HG02840 (cell line): ENCODE data around the gene TRAF2.

Experiments used
- ATAC-seq: cut with Tn5 transposase; IDR thresholded peaks from one replicate; pipeline ENCODE4 v1.9.1; 2021; ENCODE audit warnings: mild to moderate bottlenecking, moderate library complexity, moderate number of reproducible peaks; ENCODE audit not compliant: unreplicated experiment, low FRiP score

Gene TRAF2

DNA sequence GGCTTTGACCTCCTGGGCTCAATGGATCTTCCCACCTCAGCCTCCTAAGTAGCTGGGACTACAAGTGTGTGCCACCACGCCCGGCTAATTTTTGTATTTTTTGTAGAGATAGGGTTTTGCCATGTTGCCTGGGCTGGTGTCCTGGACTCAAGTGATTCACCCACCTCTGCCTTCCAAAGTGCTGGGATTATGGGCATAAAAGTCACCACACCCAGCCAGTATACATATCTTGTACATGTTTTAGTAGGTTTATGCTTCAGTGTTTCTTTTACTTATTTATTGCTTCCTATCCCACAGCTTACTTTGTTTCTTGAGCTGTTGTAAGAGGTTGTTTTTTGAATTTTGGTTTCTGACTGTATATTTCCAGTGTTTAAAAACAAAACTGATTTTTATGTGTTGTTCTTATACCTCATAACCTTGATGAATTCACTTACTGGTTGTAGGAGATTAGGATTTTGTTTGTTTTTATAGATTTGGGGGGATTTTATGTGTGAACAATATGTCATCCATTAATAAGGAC is 45.4 kb downstream of the TRAF2 start:
- ATAC-seq, result no peak

DNA sequence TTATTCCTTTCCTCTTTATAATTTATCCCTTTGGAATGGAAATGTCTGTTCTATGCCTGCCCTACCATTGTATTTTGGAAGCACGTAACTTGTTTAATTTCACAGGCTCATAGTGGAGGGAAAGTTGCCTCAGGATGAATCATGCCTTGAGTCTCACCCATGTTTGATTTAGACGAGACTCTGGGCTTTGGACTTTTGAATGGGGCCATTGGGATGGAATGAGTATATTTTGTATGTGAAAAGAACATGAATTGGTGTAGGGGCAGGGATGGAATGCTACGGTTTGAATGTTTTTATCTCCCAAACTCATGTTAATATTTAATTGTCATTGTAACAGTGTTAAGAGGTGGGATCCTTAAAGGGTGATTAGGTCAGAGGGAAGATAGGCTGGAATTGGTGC is 48.0 kb downstream of the TRAF2 start:
- ATAC-seq, result no peak

DNA sequence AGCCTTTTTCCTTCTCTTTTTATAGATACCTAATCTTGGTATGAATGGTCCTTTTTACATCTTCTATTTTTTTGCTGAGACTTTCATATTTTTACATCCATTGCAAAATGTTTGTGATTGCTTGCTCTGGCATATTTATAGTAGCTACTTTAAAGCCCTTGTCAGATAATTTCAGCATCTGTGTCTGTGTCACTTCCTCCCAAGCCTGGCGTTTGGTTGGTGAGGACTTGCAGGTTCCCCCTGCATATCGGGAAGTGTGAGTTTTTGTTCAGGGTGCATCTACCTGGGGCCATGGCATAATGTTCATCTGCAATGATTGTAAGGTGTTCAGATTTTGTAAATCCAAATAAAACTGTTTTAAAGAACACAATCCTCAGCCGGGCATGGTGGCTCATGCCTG is 49.3 kb downstream of the TRAF2 start:
- ATAC-seq, result no peak

DNA sequence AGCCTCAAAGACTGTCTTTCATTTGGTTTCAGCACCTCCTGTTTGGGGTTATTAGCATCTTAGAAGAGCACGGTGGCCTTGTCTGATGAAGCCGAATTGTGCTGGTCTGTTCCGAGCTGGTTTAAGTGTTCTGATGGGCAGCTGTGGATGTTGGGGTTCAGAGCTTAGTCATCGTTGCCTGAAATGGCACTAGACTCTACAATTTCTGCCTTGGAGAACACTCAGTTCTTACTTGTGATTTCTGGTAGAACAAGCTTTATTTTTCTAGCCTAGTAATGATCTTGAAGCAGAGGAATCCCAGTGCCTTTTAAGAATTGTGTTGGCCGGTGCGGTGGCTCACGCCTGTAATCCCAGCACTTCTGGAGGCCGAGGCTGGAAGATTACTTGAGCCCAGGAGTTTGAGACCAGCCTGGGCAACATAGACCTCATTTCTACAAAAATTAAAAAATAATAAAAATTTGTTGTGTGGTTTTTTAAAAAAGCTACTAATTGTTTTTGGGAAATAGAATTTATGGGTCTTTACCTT is 50.4 kb downstream of the TRAF2 start:
- ATAC-seq, result no peak

DNA sequence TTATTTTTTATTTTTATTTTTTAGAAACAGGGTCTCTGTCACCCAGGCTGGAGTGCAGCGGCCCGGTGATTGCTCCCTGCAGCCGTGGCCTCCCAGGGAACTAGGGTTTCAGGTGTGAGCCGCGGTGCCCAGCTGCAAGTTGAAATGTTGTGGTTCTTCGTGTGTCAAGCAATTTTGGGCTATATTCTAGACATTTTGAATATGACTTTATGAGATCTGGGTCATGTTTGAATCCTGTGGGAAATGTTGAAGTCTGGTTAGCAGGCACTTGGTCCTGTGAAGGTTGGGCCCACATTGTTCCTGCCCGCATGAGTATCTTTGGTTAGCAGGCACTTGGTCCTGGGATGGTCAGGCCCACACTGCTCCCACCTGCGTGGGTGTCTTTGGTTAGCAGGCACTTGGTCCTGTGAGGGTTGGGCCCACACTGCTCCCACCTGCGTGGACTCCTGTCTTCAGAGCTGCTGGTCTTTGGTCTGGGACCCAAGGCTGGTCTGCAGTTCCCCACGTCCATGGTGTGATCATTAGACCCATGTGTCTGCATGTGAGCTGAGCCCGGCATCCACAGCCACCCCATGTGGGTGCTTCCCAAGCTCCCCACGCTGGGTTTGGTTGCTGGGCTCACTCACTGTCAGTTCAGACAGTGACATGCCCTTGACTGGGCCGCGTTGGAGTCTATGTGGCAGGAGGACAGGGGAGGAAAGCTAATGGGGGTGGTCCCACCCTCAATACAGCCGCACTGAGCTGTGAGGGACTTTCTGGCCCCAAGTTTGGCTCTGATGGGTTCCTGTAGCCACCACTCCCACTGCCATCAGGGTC is 51.1 kb downstream of the TRAF2 start:
- no peak for ATAC-seq

DNA sequence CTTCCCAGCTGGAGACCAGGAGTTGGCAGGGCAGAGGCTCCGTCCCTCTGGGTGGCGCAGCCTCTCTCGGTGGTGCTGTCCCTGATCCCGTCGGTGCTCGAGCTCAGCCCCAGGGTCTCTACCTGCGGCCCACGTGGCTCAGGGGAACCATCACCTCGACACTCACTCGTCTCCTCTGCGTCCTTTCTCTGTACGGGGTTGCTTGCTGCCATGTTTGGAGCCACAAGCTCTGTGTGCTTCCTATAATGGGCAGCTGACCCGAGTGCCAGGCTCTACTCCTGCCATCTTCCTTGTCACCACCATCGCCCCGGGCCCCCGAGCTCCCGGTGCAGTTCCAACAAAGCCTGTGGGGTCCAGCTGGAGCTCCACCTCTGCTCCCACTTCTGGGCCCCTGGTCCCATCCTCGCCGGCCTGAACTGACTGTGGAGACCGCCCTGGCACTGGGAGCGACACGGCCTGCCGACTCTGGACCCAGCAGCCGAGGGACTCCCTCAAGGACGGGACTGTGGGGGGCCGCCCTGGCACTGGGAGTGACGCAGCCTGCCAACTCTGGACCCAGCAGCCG is 53.2 kb downstream of the TRAF2 start:
- no peak for ATAC-seq

DNA sequence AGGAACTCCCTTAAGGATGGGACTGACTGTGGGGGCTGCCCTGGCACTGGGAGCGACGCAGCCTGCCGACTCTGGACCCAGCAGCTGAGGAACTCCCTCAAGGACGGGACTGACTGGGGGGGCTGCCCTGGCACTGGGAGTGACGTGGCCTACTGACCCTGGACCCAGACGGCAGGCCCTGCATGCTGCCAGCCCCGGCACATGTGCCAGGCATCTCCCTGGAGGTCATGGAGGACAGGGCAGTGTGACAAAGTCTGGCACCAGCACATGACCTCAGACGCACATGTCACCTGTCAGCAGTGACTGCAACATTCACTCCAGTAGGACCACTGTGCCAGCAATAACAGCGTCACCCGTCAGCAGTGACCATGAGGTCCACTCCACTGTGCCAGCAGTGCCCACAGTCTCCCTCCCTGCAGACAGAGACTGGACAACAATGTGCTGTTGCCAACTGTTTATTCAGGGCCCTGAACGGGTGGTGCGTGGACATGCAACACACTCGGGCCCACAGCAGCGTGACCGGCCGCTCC is 53.7 kb downstream of the TRAF2 start:
- no peak for ATAC-seq

DNA sequence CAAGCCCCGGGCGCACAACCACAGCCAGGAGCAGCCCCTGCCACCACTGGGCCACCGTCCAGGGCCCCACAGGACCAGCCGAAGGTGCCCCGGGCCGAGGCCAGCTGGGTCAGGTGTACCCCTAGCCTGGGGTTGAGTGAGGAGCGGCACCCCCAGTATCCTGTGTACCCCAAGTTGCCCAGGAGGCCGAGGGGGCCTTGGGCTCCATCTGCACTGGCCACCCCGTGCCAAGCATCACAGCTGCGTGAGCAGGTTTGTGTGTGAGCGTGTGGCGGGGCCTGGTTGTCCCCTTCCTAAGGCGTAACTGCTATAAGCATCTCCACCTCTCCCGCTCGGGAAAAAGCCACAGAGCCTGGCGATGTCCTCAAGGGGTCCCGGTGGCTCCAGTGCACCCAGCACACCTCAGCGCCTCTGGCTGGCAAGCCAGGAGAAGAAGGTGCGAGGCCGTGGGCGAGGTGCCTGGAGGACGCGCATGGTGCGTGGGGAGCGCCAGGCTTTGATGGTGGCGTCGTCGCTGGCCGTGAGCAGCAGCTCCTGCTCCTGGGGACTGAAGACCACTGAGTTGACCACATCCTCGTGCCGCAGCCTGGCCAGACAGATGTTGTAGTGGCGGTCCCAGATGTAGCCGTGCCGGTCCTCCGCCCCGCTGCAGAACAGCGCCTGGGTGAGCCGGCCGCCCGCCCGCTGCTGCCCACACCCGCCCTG is 54.4 kb downstream of the TRAF2 start:
- no peak for ATAC-seq

DNA sequence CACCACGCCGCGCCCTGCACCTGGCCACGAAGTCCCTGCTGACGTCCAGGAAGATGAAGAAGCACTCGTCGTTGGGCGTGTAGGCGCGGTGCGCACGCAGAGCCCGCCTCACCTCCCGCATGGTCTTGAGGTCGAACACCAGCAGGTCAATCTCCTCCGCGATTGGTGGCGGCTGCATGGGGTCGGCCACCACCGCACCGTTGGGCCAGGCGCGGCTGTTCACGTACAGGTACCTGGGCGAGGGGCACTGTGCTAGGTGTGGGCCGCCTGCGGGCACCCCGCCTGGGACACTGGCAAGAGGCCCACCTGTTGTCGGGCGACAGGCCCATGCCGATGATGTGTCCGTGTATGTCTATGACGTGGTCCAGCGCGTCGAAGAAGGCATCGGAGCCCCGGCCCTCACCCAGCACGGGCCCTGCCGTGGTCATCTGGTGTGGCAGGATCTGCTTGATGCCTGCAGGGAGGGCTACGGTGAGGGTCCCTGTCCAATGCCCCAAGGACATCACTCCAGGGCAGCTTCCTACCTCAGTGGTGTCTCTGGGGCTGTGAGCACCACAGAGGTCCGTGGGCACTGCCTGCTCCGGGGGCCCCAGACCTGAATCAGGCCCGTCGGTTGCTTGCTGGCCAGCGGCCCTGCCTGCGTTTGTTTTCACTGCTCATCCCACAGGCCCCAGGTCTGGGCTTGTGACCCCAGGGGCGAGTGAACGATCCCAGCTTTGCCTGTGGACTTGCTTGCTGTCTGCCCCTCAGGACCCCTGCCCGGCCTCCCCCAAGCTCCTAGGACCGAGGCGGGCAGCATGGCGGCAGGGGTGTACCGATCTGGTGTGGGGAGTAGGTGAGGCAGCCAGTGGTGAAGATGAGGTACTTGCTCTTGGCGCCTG is 55.2 kb downstream of the TRAF2 start:
- ATAC-seq, result no peak

DNA sequence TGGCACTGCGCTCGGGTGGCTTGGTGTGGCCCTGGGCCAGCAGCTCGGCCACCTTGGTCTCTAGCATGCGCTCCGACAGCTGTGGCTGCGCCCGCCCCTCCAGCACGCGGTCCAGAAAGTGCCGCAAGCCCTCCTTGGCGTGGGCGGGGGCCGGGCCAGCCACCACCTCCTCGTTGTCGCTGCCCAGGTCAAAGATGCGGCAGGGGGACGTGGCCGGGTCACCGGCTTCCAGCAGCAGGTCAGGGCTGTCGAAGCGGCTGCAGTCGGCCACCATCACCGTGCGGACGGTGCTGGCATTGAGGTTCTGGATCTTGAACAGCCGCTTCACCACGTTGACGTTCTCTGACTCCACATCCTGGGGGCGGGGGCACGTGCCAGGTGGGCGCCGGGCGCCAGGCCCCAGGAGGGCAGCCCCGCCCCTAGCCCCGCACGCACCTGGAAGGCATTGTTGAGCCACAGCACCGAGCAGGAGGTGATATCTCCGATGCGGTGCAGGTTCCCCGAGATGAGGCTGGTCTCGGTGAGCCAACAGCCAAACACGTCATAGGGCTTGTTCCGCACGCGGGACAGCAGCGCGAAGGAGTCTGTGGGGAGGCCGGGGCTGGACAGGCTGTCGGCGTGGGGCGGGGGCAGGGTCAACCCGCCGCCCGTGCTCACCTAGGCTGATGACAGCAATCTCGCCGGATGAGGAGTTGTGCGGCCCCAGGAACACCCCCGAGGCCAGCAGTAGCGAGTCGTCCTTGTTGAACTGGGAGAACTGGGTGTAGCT is 56.0 kb downstream of the TRAF2 start:
- ATAC-seq, result no peak

DNA sequence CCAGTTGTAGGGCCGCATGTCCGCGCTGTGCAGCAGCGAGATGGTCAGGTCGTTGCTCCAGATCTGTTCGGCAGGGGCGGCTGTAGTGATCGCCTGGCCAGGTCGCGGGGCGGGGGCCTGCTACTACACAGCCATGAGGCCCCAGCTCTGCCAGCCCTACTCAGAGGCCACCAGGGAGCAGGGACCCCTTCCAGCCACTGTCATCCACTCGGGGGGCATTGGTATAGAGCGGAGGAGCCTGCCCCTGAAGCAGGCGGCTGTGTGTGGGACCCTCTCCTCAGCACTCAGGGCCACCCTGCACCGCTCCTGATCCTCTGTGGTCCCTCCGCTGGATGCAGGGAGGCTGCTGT is 56.5 kb downstream of the TRAF2 start:
- no peak for ATAC-seq

DNA sequence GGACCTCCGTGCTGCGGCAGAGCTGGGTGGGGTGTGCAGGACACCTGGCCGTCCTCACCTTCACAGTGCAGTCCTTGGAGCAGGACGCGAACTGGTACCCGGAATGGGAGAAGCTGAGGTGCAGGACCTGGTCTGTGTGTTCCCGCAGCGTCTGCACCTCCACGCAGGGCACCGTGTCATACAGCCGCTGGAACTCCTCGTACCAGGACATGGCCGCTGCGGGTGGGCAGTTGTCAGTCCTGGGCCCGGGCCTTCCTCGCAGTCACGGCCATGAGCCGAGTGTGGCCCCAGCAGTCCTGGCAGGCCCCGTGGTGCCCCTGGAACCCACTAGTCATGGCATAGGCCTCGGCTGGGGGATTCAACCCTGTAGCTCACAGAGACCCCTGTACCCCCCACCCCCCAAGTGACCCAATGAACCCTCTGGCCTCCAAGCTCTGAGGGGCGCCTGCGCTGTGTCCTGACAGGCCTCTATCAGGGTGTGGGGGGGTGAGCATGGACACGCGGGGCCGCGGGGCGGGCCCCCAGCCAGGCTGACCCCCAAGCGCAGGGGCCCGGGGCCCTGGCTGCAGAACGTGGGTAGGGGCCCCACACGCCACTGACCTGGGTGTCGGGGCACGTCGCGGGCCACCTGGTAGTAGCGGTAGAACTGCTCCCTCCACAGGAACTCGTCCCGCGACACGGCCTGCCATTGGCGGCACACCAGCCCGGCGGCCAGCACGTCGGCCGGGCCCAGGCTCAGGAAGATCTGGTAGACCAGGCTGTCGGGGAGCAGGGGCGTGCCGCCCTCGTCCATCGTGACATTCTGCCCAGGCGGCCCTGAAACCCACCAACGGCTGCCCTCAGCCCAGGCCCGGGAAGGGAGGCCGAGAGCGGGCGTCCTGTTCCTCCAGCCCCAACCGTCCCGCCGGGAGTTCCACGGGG is 57.2 kb downstream of the TRAF2 start:
- peak; percentile 4 for ATAC-seq

DNA sequence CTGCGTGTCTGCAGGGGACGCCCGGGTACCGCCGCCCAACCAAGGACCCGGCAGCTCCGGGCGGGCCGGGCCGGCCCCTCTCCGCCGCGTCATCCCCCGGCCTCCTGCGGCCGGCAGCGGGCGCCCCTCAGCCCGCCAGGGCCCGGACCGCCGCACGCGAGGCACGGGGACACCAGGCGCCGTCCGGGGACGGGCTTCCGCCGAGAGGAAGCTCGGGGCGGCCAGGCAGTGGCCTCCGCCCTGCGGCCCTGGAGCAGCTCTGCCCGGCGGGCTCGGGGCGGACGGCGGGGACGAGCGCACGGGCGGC is 57.8 kb downstream of the TRAF2 start:
- no peak for ATAC-seq

DNA sequence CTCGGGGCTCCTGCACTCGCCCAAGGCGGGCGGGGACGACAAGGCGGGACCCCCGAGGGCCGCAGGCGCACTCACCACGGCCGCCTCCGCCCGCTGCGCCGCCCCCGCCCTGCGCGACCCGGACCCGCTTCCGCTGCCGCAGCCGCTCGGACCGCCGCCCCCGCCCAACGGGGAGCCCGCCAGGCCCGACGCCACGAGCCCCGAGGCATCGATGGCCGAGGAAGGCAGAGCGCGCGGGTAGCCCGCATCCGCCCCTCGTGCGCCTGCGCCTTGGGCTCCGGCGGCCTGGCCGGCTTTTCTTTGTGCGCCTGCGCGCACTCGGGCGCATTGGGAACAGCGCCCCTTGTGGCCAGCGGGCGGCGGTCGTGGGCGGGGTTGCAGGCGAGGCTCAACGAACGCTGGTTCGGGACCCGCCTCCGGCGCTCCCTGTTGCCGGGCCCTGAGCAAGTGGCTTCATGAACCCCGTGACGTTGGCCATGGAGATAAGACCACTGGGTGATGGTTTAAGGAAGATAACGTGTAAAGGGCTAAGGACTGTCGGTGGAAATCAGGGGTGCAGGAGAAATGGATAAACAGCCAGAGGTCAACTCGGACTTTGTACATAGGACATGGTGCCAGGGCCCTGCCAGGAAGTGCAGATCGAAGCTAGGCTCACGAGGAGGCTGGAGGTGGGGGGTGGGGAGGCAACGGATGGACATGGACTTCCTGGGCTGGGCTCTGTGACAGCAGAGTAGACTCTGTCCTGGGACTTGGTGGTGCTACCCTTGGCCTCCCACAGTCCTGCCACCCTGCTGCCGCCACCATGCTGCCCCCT is 58.4 kb downstream of the TRAF2 start, which contains the start of the genes C8G and FBXW5:
C8G (plus strand) TSS at position 725 of the 814 bp plus-strand sequence; CDS start at position 803, 78 bp downstream.
FBXW5 (minus strand) TSS at position 220 of the 814 bp plus-strand sequence. CDS start 655 bp downstream, outside the sequence.
- ATAC-seq, result peak; percentile 65

DNA sequence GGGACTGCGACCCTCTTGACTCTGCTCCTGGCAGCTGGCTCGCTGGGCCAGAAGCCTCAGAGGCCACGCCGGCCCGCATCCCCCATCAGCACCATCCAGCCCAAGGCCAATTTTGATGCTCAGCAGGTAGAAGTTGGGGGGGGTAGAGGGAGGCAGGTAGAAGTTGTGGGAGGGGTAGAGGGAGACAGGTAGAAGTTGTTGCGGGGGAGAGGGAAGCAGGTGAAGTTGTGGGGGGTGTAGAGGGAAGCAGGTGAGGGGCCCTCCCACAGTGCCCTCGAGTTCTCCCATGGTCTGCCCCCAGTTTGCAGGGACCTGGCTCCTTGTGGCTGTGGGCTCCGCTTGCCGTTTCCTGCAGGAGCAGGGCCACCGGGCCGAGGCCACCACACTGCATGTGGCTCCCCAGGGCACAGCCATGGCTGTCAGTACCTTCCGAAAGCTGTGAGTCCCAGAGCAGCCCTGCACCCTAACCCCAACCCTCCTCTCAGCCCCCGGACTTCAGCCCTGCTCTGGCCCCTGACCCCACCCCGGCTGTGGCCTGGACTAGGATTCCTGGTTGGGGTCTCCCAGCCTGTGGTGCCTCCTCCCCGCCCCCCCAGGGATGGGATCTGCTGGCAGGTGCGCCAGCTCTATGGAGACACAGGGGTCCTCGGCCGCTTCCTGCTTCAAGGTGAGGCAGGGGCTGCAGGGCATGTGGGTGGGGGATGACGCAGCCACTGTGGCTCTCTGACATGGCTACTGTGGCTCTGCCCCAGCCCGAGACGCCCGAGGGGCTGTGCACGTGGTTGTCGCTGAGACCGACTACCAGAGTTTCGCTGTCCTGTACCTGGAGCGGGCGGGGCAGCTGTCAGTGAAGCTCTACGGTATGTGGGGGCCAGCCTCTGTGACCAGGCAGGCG is 59.3 kb downstream of the TRAF2 start:
- ATAC-seq, result no peak

DNA sequence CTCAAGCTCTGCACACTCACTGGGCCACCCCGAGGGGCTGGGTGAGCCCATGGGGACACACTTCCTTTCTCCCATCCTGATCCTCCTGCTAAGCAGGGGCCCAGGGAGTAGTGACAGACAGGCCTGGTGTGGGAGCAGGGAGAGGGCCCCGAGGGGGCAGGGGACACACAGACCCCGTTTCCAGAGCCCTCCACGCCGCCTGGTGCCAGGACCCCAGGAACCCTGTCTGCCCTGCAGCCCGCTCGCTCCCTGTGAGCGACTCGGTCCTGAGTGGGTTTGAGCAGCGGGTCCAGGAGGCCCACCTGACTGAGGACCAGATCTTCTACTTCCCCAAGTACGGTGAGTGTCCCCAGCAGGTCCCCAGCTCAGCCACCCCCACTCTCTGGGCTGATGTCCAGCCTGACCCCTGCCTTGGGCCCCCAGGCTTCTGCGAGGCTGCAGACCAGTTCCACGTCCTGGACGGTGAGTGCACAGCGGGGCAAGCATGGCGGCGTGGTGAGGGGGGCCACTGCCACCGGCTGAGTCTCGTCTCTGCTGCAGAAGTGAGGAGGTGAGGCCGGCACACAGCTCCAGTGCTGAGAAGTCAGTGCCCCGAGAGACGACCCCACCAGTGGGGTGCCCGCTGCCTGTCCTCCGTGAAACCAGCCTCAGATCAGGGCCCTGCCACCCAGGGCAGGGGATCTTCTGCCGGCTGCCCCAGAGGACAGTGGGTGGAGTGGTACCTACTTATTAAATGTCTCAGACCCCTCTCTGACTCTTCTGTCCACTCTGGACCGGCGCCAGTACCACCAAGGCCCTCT is 60.1 kb downstream of the TRAF2 start:
- ATAC-seq, result no peak
